PC-3 (cell line): Measurements from ENCODE around the gene TNFSF9. TPM values are rescaled to one million over a fixed set of nuclear protein-coding genes. Genes with fewer than 3 reads are reported as not detected.

Experiments used
- ATAC-seq: fragments of 200-7000 bp; cut with Tn5 transposase; 2 replicates; pipeline ENCODE4 v1.9.1; 2020; ENCODE audit warnings: mild to moderate bottlenecking, moderate library complexity
- BruUV-seq: library from RNA; stranded (reverse); fragments of 400-500 nt; replicated peaks from 2 replicates; lab custom pipeline; 2021; lab: Mats Ljungman, UMichigan
- CTCF ChIA-PET: fragments of 300-600 bp; sonication (Branson Sonifier 250); formaldehyde crosslinking; loops from one replicate; lab custom pipeline; 2022; ENCODE audit warnings: antibody characterized with exemption; lab: Charles Lee
- POLR2A ChIA-PET: fragments of 300-600 bp; sonication (Branson Sonifier 250); formaldehyde crosslinking; loops from one replicate; lab custom pipeline; 2022; ENCODE audit warnings: antibody characterized with exemption; ENCODE audit not compliant: unreplicated experiment; lab: Charles Lee
- DNase-seq: peaks from one replicate; pipeline ENCODE4 v3.0.0-alpha.2; 2015
- H2AFZ ChIP-seq: fragments of 300-600 bp; sonication (generic); 2 replicates; pipeline ENCODE4 v1.6.0; 2016; ENCODE audit warnings: antibody characterized with exemption, low read length
- H3F3A ChIP-seq: fragments of 300-600 bp; sonication (generic); one replicate; pipeline ENCODE4 v1.6.0; 2017; ENCODE audit warnings: antibody characterized with exemption, low read length, control low read depth, mild to moderate bottlenecking; ENCODE audit not compliant: unreplicated experiment
- H3K27ac ChIP-seq: fragments of 300-600 bp; sonication (generic); 2 replicates; pipeline ENCODE4 v1.5.1; 2016; ENCODE audit warnings: mild to moderate bottlenecking, low read length
- H3K27me3 ChIP-seq: fragments of 300-600 bp; sonication (generic); 2 replicates; pipeline ENCODE4 v1.6.1; 2016; ENCODE audit warnings: low read length, mixed read lengths
- H3K36me3 ChIP-seq: fragments of 300-600 bp; sonication (generic); 2 replicates; pipeline ENCODE4 v1.6.1; 2016; ENCODE audit warnings: low read depth, mixed run types, low read length, mixed read lengths
- H3K4me1 ChIP-seq: fragments of 300-600 bp; sonication (generic); 2 replicates; pipeline ENCODE4 v1.5.1; 2016; ENCODE audit warnings: low read length; ENCODE audit not compliant: insufficient read depth
- H3K4me2 ChIP-seq: fragments of 300-600 bp; sonication (generic); 2 replicates; pipeline ENCODE4 v1.6.0; 2016; ENCODE audit warnings: low read length
- H3K4me3 ChIP-seq: fragments of 300-600 bp; sonication (generic); 2 replicates; pipeline ENCODE4 v1.5.1; 2016; ENCODE audit warnings: mild to moderate bottlenecking, low read length, mixed read lengths
- H3K79me2 ChIP-seq: fragments of 300-600 bp; sonication (generic); 2 replicates; pipeline ENCODE4 v1.6.1; 2017; ENCODE audit warnings: low read length, mixed read lengths
- H3K9ac ChIP-seq: fragments of 300-600 bp; sonication (generic); 2 replicates; pipeline ENCODE4 v1.6.0; 2016; ENCODE audit warnings: mild to moderate bottlenecking, low read length
- H3K9me2 ChIP-seq: fragments of 300-600 bp; sonication (generic); replicated peaks from 2 replicates; pipeline ENCODE4 v1.6.1; 2016; ENCODE audit warnings: mixed run types, low read length, mixed read lengths
- H3K9me3 ChIP-seq: fragments of 300-600 bp; sonication (generic); 2 replicates; pipeline ENCODE4 v1.6.1; 2016; ENCODE audit warnings: low read length, mixed read lengths
- H4K20me1 ChIP-seq: fragments of 300-600 bp; sonication (generic); 2 replicates; pipeline ENCODE4 v1.6.1; 2016; ENCODE audit warnings: low read length, mixed read lengths
- CTCF ChIP-seq: fragments of 300-600 bp; sonication (generic); conservative IDR thresholded peaks from 2 replicates; pipeline ENCODE4 v1.5.1; 2017; ENCODE audit warnings: antibody characterized with exemption, low read depth, mild to moderate bottlenecking, low read length
- EZH2 ChIP-seq: fragments of 300-600 bp; sonication (generic); IDR thresholded peaks from one replicate; pipeline ENCODE4 v1.6.1; 2017; ENCODE audit warnings: antibody characterized with exemption, mild to moderate bottlenecking, low read length; ENCODE audit not compliant: unreplicated experiment
- EZH2phosphoT487 ChIP-seq: fragments of 300-600 bp; sonication (generic); IDR thresholded peaks from 2 replicates; pipeline ENCODE4 v1.6.1; 2018; ENCODE audit warnings: mild to moderate bottlenecking, antibody characterized with exemption, low read length, borderline replicate concordance
- intact Hi-C: fragments of 100-400 bp; cut with micrococcal nuclease; formaldehyde crosslinking; loops from 2 replicates; pipeline ENCODE4 v1.9.0; 2023
- total RNA-seq: library from RNA; depleted of rRNA; stranded (reverse); fragments of >200 nt; gene quantifications from 2 replicates; pipeline ENCODE4 v1.2.3, GENCODE V29; 2014

Gene TNFSF9
- total RNA-seq, 1 experiment from 2014 or later = 9.6 TPM

- BruUV-seq = no TSS peak
Observed at GRCh38 chr19:6534451-6535093, 3.7 kb downstream of the TNFSF9 start.

GRCh38 chr19:6535558-6536137 is 4.8 kb downstream of the TNFSF9 start:
- Histone ChIP-seq H3K9me2 (no peaks in the 10 kb centered on the region), H3K9me3 (no peaks in the 10 kb centered on the region), H3K4me1 (peaks cover 26% of the 10 kb centered on the region), H3K79me2 (no peaks in the 10 kb centered on the region), H3K27ac (no peak overlapping the region), H3K9ac (no peak overlapping the region), H3K36me3 (peaks cover 4% of the 10 kb centered on the region; the same call in 1 of the 2 replicates), H3K4me2 (no peak overlapping the region), H3K4me3 (no peak overlapping the region), H3K27me3 (no peaks in the 10 kb centered on the region), H4K20me1 (no peaks in the 10 kb centered on the region), H3F3A (no peaks in the 10 kb centered on the region), H2AFZ (no peak overlapping the region)
- intact Hi-C loops = no loop called here
- CTCF ChIA-PET = no interaction called here
- DNase-seq = no peak
- POLR2A ChIA-PET = no interaction called here
- ATAC-seq = no peak
- no TSS peak for BruUV-seq
- TF ChIP-seq CTCF = no peak
- TF ChIP-seq EZH2phosphoT487 = no peak
- TF ChIP-seq EZH2 = no peak

More at GRCh38 chr19:6534451-6535093, 3.7 kb downstream of the TNFSF9 start:
- no peaks in the 10 kb centered on the region for H3K9me2 ChIP-seq
- no peak overlapping the region for H3K4me2 ChIP-seq
- H3K9ac ChIP-seq = no peak overlapping the region
- ChIA-PET CTCF (no interaction called here), POLR2A (no interaction called here)
- peaks cover 33% of the 10 kb centered on the region for H3K4me1 ChIP-seq
- TF ChIP-seq CTCF = no peak
- TF ChIP-seq EZH2phosphoT487 = no peak
- no peak for TF ChIP-seq EZH2
- no peak for ATAC-seq
- peaks cover 4% of the 10 kb centered on the region; the same call in 1 of the 2 replicates for H3K36me3 ChIP-seq
- intact Hi-C loops = no loop called here
- DNase-seq = no peak
- no peak overlapping the region for H3K4me3 ChIP-seq
- H3F3A ChIP-seq = no peaks in the 10 kb centered on the region
- H3K27ac ChIP-seq = no peak overlapping the region
- H2AFZ ChIP-seq = no peak overlapping the region
- 0 out of 2 replicates have a peak, but pooled peaks cover 4% of the 10 kb centered on the region for H3K79me2 ChIP-seq
- no peaks in the 10 kb centered on the region for H4K20me1 ChIP-seq
- H3K9me3 ChIP-seq = no peaks in the 10 kb centered on the region
- no peaks in the 10 kb centered on the region for H3K27me3 ChIP-seq

- intact Hi-C loops = no loop called here
- Histone ChIP-seq H3K36me3 (peaks cover 4% of the 10 kb centered on the region; the same call in 1 of the 2 replicates), H3K4me3 (no peak overlapping the region), H3K4me2 (no peak overlapping the region), H3K9me2 (no peaks in the 10 kb centered on the region), H3K27ac (no peak overlapping the region), H3K79me2 (no peaks in the 10 kb centered on the region), H3K27me3 (no peaks in the 10 kb centered on the region), H3K4me1 (peaks cover 9% of the 10 kb centered on the region), H3K9ac (no peak overlapping the region), H3F3A (no peaks in the 10 kb centered on the region), H2AFZ (no peak overlapping the region), H3K9me3 (no peaks in the 10 kb centered on the region), H4K20me1 (no peaks in the 10 kb centered on the region)
- no peak for TF ChIP-seq EZH2phosphoT487
- ChIA-PET POLR2A (interaction anchor here (0.6 kb wide), 1 partner anchor 325 kb away, joined by 3 read pairs; no protein-coding TSS in a partner anchor), CTCF (no interaction called here)
- DNase-seq = no peak
- no peak for ATAC-seq
- no TSS peak for BruUV-seq
Observed at GRCh38 chr19:6539514-6539913, 8.7 kb downstream of the TNFSF9 start.
